Measurements from ENCODE around the gene USP16. TPM values are rescaled to one million over a fixed set of nuclear protein-coding genes. Genes with fewer than 3 reads are reported as not detected.
A peak's percentile ranks its signal among the peaks of the same experiment; 100 is the strongest.

USP16 gene
- total and polyA plus RNA-seq, 2 of the 13 experiments (the other 11 are each of a cell fraction or from before 2014, with no cell fraction given), result 16.5 to 46.9 TPM

- TF ChIP-seq NFYB (CRISPR knock-in tag; IDR thresholded peaks at IDR 0.05) (peak; percentile 100), TIGD3 (CRISPR knock-in tag; IDR thresholded peaks at IDR 0.05; ENCODE audit: borderline replicate concordance) (no peak), ELF4 (CRISPR knock-in tag; IDR thresholded peaks at IDR 0.05; ENCODE audit: borderline replicate concordance) (no peak), ZMAT5 (CRISPR knock-in tag; IDR thresholded peaks at IDR 0.05; ENCODE audit: borderline replicate concordance, low read depth) (no peak), ZNF850 (CRISPR knock-in tag; conservative IDR thresholded peaks at IDR 0.05) (no peak), KLF6 (CRISPR knock-in tag; IDR thresholded peaks at IDR 0.05) (no peak), CENPT (CRISPR knock-in tag; IDR thresholded peaks at IDR 0.05; ENCODE audit: low read depth) (no peak), PHB2 (IDR thresholded peaks at IDR 0.05; ENCODE audit: partially characterized antibody) (no peak), HNRNPH1 (optimal IDR thresholded peaks at IDR 0.05; ENCODE audit: low read depth, low read length) (peak; percentile 56), SUZ12 (IDR thresholded peaks at IDR 0.05; ENCODE audit: low read depth, low read length) (no peak), NCOR1 (IDR thresholded peaks at IDR 0.05; ENCODE audit: borderline replicate concordance, low read length) (peak; percentile 21; the same call in 1 of the 2 replicates), ZBTB38 (CRISPR knock-in tag; IDR thresholded peaks at IDR 0.05) (peak; percentile 48; the same call in 1 of the 2 replicates), ATF6 (CRISPR knock-in tag; conservative IDR thresholded peaks at IDR 0.05) (0 out of 2 replicates have a peak, but pooled peaks have one; percentile 64), ZNF251 (CRISPR knock-in tag; IDR thresholded peaks at IDR 0.05) (no peak), ZBTB44 (CRISPR knock-in tag; IDR thresholded peaks at IDR 0.05) (no peak), E2F2 (CRISPR knock-in tag; IDR thresholded peaks at IDR 0.05; ENCODE audit: borderline replicate concordance) (no peak), RAD51 (IDR thresholded peaks at IDR 0.05; ENCODE audit: borderline replicate concordance) (no peak)
These were observed at the start of gene USP16 (continued) for GRCh38 chr21:29024474-29025327.

Data from HepG2 (cell line).